DOHH2 (cell line): ENCODE data around the gene HSPG2.

ENCODE experiments used
- H3F3A ChIP-seq: fragments of 200-600 bp; sonication (generic), shearing (Covaris generic); 2 replicates; pipeline ENCODE4 v1.6.0; 2016; ENCODE audit warnings: antibody characterized with exemption, mild to moderate bottlenecking; ENCODE audit not compliant: control insufficient read depth, insufficient read depth
- H3K27ac ChIP-seq: fragments of 200-600 bp; sonication (generic); 2 replicates; pipeline ENCODE4 v1.5.1; 2014; ENCODE audit warnings: low read depth, mild to moderate bottlenecking, low read length, moderate library complexity
- H3K27me3 ChIP-seq: fragments of 200-600 bp; sonication (generic); 2 replicates; pipeline ENCODE4 v1.6.1; 2014; ENCODE audit warnings: mild to moderate bottlenecking, low read length, mixed read lengths; ENCODE audit not compliant: control insufficient read depth
- H3K36me3 ChIP-seq: fragments of 200-600 bp; sonication (generic); 2 replicates; pipeline ENCODE4 v1.6.1; 2014; ENCODE audit warnings: mild to moderate bottlenecking, low read length, moderate library complexity, mixed read lengths; ENCODE audit not compliant: control insufficient read depth
- H3K4me1 ChIP-seq: fragments of 200-600 bp; sonication (generic); 2 replicates; pipeline ENCODE4 v1.6.1; 2014; ENCODE audit warnings: mild to moderate bottlenecking, low read length, mixed read lengths; ENCODE audit not compliant: control insufficient read depth
- H3K4me2 ChIP-seq: fragments of 200-600 bp; sonication (generic); 2 replicates; pipeline ENCODE4 v1.6.0; 2014; ENCODE audit warnings: mild to moderate bottlenecking, low read length, moderate library complexity
- H3K4me3 ChIP-seq: fragments of 200-600 bp; sonication (generic); 2 replicates; pipeline ENCODE4 v1.5.1; 2014; ENCODE audit warnings: mild to moderate bottlenecking, low read length, mixed read lengths
- H3K79me2 ChIP-seq: fragments of 200-600 bp; sonication (generic); 2 replicates; pipeline ENCODE4 v1.6.1; 2014; ENCODE audit warnings: mild to moderate bottlenecking, low read length, mixed read lengths; ENCODE audit not compliant: control insufficient read depth
- H3K9me2 ChIP-seq: fragments of 200-600 bp; sonication (generic); replicated peaks from 2 replicates; pipeline ENCODE4 v1.6.1; 2014; ENCODE audit warnings: mild to moderate bottlenecking, low read length, mixed read lengths; ENCODE audit not compliant: control insufficient read depth
- H3K9me3 ChIP-seq: fragments of 200-600 bp; sonication (generic); 2 replicates; pipeline ENCODE4 v1.6.1; 2014; ENCODE audit warnings: antibody characterized with exemption, low read length, mixed read lengths; ENCODE audit not compliant: control insufficient read depth, insufficient read depth
- H4K20me1 ChIP-seq: fragments of 200-600 bp; sonication (generic); 2 replicates; pipeline ENCODE4 v1.6.0; 2014; ENCODE audit warnings: low read depth, mild to moderate bottlenecking, antibody characterized with exemption, low read length, moderate library complexity; ENCODE audit not compliant: control insufficient read depth, insufficient read depth
- EZH2phosphoT487 ChIP-seq: fragments of 200-600 bp; sonication (generic); IDR thresholded peaks from 2 replicates; pipeline ENCODE4 v1.6.1; 2017; ENCODE audit warnings: borderline replicate concordance, mild to moderate bottlenecking, antibody characterized with exemption, low read length, moderate library complexity, mixed read lengths
- TF ChIP-seq, protein P1 (sequence below): fragments of 200-600 bp; sonication (generic); IDR thresholded peaks from one replicate; pipeline ENCODE4 v1.5.1; 2014; ENCODE audit warnings: antibody characterized with exemption, mild to moderate bottlenecking, low read depth, low read length; ENCODE audit not compliant: poor library complexity, severe bottlenecking

Gene HSPG2

DNA sequence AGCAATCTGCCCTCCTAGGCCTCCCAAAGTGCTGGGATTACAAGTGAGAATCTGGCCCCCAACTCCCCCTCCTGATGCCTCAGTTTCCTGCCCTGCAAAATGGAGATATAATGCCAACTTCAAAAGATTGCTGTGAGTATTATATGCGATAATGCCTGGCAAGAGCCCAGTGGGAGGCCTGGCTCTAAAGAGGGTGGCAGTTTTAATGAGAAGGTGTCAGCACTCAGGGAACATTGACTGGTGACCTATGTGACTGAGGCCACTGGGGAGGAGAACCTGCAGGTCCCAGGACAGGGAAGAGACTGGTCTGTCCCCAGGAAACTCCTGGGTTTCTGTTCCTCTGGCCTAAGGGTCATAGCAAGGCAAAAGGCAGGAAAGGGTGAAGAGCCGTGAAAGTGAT, 11.0 kb downstream of the HSPG2 start:
- Histone ChIP-seq H3K36me3 (no peaks in the 10 kb centered on the region), H4K20me1 (no peaks in the 10 kb centered on the region), H3K4me3 (no peak overlapping the region), H3K27ac (no peak overlapping the region), H3K9me2 (no peaks in the 10 kb centered on the region), H3K9me3 (no peaks in the 10 kb centered on the region), H3K79me2 (no peaks in the 10 kb centered on the region), H3K4me2 (no peak overlapping the region), H3F3A (no peaks in the 10 kb centered on the region), H3K27me3 (no peaks in the 10 kb centered on the region), H3K4me1 (no peaks in the 10 kb centered on the region)
- TF ChIP-seq, protein P1, sequence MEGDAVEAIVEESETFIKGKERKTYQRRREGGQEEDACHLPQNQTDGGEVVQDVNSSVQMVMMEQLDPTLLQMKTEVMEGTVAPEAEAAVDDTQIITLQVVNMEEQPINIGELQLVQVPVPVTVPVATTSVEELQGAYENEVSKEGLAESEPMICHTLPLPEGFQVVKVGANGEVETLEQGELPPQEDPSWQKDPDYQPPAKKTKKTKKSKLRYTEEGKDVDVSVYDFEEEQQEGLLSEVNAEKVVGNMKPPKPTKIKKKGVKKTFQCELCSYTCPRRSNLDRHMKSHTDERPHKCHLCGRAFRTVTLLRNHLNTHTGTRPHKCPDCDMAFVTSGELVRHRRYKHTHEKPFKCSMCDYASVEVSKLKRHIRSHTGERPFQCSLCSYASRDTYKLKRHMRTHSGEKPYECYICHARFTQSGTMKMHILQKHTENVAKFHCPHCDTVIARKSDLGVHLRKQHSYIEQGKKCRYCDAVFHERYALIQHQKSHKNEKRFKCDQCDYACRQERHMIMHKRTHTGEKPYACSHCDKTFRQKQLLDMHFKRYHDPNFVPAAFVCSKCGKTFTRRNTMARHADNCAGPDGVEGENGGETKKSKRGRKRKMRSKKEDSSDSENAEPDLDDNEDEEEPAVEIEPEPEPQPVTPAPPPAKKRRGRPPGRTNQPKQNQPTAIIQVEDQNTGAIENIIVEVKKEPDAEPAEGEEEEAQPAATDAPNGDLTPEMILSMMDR, result no peak
- TF ChIP-seq EZH2phosphoT487, result no peak

DNA sequence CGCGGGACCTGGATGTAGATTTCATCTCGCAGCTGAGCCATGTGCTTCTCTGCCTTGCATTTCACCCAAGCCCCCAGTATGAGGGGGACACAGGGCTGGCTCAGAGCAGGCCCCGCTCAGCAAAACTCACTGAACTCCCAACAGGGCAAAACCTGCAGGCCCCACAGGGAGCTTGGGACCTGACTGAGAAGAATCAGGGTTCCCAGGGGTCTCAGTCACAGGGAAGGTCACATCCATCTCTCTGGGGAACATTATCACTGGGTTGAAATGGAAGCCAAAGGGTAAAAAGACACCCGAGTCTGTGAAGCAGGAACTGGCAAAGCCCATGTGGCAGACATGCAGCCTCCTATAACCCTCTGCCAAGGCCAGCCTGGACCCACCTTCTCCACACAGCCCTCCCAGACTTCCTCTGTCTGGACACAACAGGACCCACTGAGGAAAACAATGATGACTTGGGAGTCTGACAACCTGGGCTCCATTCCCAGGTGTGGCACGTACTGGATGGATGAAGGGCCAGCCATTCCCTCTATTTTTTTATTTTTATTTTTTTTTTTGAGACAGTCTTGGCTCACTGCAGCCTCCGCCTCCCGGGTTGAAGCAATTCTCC, 11.7 kb downstream of the HSPG2 start:
- H3F3A ChIP-seq, result no peaks in the 10 kb centered on the region
- H3K9me2 ChIP-seq, result no peaks in the 10 kb centered on the region
- no peaks in the 10 kb centered on the region for H3K9me3 ChIP-seq
- H3K4me2 ChIP-seq, result no peak overlapping the region
- H3K36me3 ChIP-seq, result no peaks in the 10 kb centered on the region
- no peak overlapping the region for H3K4me3 ChIP-seq
- H3K79me2 ChIP-seq, result no peaks in the 10 kb centered on the region
- H3K27ac ChIP-seq, result no peak overlapping the region
- TF ChIP-seq, protein P1, result no peak
- TF ChIP-seq EZH2phosphoT487, result no peak
- no peaks in the 10 kb centered on the region for H3K27me3 ChIP-seq
- no peaks in the 10 kb centered on the region for H4K20me1 ChIP-seq
- H3K4me1 ChIP-seq, result no peaks in the 10 kb centered on the region

DNA sequence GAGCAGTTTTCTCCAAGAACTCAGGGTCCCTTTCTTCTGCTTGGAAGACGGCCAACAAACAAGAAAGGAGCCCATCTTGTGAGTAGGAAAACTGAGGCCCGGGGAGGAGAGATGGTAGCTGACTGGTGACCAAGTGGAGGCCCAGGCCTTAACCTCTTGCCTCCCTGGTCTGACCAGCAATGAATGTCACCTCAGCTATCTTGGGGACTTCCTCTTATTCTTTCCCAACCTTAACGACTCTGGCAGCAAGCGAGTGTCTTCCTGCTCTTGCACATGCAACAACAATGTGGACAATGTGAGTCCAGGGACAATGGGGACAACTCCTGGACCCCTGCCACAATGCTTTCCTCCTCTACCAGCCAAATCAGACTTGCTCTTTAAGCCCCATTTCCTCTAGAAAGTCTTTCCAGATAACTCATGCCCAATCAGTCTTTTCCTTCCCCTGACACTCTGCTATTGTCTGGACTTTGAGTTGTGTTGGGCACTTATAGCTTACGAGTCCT, 12.6 kb downstream of the HSPG2 start:
- no peaks in the 10 kb centered on the region for H4K20me1 ChIP-seq
- no peaks in the 10 kb centered on the region for H3K27me3 ChIP-seq

More for the DNA sequence above, 12.6 kb downstream of the HSPG2 start:
- TF ChIP-seq, protein P1, result no peak
- TF ChIP-seq EZH2phosphoT487, result no peak
- Histone ChIP-seq H3F3A (no peaks in the 10 kb centered on the region), H3K4me3 (no peak overlapping the region), H3K4me2 (no peak overlapping the region), H3K9me2 (no peaks in the 10 kb centered on the region), H3K79me2 (no peaks in the 10 kb centered on the region), H3K36me3 (no peaks in the 10 kb centered on the region), H3K27ac (no peak overlapping the region), H3K4me1 (no peaks in the 10 kb centered on the region), H3K9me3 (no peaks in the 10 kb centered on the region)
